Fibroblast of upper back skin (primary cell): ENCODE results near the gene ENTPD7.
A peak's percentile ranks its signal among the peaks of the same experiment; 100 is the strongest.
"Not testable (repeated sequence)": the region's sequence is repeated elsewhere in the genome, so short reads cannot be mapped to it uniquely, and the experiment has no call there.

Experiments
- DNase-seq: peaks from one replicate; pipeline ENCODE4 v3.0.0-alpha.2; 2013

The ENTPD7 gene

DNA sequence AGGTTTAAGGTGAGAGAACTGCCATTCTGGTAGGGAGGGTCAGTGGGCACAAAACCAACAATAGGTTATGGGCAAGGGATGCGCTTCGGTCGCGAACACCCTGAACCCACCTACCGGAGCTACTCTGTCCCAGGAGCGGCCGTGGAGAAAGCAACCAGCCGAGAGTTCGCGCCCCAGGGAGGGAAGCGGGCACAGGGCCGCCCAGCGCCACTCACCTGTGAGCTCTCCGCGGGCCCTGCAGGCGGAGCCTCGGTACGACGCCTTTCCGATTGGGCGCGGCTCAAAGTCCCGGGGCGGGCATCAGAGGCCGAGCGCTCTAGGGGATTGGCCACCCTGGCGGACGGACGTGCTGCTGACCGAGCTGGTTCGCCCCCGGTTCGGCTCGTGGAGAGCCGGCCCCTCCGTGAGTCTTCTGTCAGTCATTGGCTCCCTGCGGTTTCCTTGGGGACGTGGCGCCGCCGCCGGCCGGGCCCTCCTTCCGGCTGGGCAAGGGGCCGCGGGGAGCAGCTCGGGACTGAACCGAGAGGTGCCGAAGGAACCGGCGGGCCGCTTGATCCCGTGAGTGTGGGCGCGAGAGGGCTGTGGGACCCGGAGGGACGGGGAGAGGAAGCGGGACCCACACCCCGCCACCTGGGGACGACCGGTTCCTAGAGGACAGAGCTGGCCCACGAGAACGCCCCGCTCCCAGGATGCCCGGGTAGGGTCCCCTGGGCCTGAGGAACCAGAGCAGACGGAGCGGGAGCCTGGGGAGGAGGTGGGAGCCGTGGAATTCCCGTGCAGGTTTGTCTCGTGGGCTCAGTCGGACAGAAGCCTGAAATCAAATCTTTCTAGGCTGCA lies at the start of gene ENTPD7:
TSS of gene ENTPD7 (plus strand) at position 479 of the 837 bp plus-strand sequence. CDS start 448 bp downstream, outside the sequence.
- peak; percentile 95 for DNase-seq

DNA sequence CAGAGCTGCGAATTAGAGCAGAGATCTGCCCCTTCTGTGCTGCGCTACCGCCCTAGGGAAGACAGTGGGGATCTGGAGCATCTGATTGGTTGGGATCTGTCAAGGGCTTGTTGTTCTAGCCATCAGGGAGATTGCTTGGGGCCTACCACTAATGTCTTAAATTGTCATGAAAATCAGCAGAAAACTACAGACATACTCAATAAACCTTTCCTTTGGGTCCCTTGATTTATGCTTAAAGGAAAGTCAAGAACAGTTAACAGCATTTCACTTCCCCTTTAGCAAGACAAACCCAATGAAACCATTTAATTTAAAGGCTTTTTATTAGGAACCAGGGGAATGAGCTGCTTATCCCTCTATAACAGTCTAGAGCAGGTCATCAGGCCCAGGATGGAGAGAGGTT lies 49.1 kb upstream of the ENTPD7 start:
- no peak for DNase-seq

- DNase-seq, result no peak
Observed at GRCh38 chr10:99611326-99611725, 48.0 kb upstream of the ENTPD7 start.

DNA sequence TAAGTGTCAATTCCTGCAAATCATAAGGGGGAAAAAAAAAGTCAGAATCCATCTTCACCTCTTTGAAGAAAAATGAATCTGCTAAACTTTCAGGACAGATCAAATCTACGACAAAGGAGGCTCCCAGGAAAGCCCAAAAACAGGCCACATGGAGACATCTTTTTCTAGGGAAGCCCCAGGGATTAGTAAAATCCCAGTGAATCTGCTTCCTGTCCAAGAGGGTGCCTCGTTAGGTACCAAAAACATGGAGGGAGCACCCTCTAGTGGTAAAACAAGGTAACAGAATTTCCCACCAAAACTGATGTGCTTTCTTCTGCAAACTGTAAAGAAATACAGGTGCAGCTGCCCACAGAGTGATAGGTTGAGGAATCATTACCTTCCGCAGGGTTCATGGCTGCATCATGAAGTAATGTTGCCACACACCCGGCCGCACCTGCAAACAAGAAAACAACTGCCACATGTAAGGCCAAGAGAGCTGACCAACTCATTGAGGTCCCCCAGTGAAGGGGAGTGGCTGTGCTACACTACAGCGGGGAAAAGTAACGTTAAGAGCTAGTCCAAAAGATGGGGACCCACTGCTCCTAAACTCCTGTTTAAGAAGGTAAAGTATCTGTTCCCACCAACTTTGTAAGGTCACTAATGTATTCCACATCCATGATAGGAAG lies 47.0 kb upstream of the ENTPD7 start:
- peak; percentile 64 for DNase-seq

DNA sequence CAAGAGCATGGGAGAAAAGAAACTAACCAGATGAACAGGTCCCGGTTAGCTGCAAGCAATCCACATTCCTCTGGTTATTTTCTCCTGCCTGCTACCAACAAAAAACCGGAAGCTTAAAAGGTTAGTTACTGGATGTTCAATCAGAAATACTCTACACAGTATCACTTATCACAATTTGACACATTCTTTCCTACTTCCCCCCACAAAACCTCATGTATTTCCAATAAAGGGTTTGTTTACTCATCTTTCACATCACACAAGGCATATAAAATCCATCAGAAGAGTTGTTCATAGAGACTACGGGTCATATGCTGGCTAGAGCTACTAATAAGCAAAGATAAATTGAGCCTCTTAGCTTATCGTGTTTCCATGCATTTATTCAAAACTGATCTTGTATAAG lies 43.9 kb upstream of the ENTPD7 start:
- no peak for DNase-seq

GRCh38 chr10:99617696-99618095 lies 41.6 kb upstream of the ENTPD7 start:
- no peak for DNase-seq

GRCh38 chr10:99619090-99619800 lies 40.1 kb upstream of the ENTPD7 start:
- no peak for DNase-seq

DNA sequence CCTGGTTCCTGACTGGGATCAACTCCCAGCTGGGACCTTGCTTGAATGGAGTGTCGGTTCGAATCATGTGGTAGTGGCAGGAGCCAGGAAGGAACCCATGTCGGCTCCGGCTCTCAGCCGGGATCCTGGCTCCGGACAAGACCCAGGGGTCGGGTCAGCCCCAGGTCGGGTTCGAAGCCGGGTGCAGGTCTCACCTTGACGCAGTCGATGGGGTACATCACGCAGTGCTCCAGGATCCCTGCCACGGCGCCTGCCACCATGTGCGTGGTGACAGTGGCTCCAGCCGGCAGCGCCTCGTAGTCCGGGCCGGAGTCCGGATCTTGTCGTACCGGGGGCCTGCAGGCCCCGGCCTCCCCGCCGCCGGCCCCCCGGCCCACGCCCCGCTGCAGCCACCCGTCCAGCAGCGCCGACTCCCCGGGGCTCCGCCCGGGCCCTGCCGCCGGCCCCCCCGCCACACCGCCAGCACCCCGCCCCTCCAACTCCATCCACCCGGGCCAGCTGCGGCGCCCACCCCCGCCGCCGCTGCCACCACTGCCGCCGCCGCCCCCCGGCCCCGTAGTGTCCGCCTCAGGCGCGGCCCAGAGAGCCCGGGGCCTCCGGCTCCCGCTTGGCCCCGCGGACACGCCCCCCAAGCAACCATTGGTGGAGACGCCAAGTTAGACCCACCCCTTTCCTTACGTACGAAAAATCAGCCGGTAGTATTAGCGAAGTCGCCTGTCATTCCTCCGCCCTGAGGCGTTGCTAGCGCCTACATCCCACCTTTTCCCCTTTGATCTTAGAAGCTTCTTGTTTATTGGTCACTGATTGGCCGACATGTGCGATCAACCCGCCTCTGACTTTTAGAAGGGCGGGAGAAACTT lies 39.2 kb upstream of the ENTPD7 start, which contains the start of gene SLC25A28:
TSS of gene SLC25A28 (minus strand) at position 589 of the 860 bp plus-strand sequence. CDS start at position 485, 104 bp downstream.
- DNase-seq, result peak; percentile 100

DNA sequence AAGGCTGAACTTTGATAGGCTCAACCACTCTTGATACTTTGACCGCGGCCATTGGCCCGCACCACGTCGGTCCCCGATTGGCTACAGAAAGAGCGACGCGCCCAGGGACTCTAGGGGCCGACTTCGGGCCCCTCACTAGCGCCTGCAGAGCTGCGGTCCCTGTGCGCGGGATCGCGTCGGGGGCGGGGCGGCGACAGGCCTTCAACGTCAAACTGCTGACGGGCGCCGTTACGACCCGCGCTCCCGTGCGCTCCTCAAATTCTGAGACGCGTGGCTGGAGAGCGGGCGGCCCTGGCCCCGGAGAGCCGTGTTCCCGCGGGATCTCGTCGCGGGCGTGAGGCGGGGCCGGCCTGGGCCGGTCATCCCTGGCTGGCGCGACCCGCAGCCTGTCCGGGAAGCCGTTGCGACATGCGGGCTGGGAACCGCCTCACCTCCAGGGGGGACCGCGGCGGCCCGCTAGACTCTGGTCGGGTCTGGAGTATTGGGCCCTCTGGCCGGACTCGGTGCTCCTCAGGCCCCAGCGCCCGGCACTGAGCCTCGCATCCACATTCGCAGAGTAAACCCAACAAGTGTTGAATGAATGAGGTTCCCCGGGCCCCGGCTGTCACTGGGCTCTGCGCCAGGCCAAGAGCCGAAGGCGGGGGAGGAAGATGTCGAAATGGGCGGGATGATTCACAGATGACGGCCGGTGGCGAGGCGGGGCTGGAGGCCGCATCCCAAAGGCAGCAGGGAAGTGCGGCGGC lies 38.4 kb upstream of the ENTPD7 start:
- DNase-seq, result peak; percentile 96

- no peak for DNase-seq
Observed at GRCh38 chr10:99621454-99622251, 37.7 kb upstream of the ENTPD7 start.

GRCh38 chr10:99623919-99624318 lies 35.4 kb upstream of the ENTPD7 start:
- DNase-seq, result no peak

DNA sequence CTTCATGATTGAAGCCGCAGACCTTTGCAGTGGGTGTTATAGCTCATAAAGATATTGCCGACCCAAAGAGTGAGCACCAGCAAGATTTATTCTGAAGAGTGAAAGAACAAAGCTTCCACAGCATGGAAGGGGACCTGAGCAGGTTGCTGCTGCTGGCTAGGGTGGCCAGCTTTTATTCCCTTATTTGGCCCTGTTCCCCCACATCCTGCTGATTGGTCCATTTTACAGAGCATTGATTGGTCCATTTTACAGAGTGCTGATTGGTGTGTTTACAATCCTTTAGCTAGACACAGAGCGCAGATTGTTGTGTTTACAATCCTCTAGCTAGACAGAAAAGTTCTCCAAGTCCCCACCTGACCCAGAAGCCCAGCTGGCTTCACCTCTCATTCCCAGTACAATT lies 34.2 kb upstream of the ENTPD7 start:
- DNase-seq, result not testable (repeated sequence)

GRCh38 chr10:99628923-99629624 lies 30.2 kb upstream of the ENTPD7 start:
- no peak for DNase-seq

GRCh38 chr10:99629625-99629978 lies 29.7 kb upstream of the ENTPD7 start:
- no peak for DNase-seq

DNA sequence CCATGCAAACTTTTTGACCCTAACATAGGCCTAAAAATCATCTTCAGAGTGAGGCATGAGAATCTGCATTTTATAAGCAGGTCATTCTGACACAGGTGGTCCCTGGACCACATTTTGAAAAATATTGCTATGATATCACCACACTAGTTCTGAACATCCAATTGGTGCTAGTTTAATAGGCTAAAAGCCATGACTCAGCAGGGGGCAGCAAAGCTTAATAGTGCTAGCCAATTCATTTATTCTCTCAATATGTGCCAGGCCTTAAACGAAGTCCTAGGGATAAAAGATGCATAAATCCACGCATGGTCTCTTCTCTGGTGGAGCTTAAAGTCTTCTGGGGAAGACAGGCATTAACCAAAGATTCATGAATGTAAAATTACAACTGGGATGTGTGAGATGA lies 28.9 kb upstream of the ENTPD7 start:
- peak; percentile 64 for DNase-seq

GRCh38 chr10:99630991-99631390 lies 28.3 kb upstream of the ENTPD7 start:
- DNase-seq, result no peak

DNA sequence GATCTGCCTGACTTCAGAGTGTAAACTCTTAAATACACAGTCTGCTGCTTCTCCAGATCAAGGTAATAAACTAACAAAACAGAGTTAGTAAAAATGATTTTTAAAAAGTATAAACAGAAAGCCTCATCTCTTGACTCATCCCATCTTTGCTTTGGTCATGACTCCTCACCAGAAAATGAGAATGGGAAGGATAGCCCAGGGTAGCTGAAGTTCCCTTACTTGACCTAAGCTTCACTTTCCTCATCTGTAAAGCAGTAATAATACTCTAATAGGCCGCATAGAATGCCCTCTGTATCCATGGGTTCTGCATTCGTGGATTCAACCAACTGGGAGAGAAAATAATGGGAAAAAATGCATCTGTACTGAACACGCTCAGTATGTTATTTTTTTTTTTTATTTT lies 27.8 kb upstream of the ENTPD7 start:
- peak; percentile 18 for DNase-seq

DNA sequence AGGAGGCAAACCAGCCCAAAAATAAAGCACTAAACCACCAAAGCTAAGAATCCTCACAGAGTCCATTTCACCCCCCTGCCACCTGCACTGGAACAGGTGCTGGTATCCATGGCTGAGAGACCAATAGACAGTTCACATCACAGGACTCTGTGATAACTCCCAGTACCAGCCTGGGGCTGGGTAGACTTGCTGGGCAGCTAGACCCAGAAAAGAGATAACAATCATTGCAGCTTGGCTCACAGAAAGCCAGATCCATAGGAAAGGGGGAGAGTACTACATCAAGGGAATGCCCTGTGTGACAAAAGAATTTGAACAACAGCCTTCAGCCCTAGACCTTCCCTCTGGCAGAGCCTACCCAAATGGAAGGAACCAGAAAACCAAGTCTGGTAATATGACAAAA lies 25.5 kb upstream of the ENTPD7 start:
- DNase-seq, result no peak

GRCh38 chr10:99647601-99648151 lies 11.6 kb upstream of the ENTPD7 start:
- no peak for DNase-seq

GRCh38 chr10:99648717-99649116 lies 10.6 kb upstream of the ENTPD7 start:
- DNase-seq, result no peak
